IPS-15b (cell line): Measurements from ENCODE around the gene BANK1.

ENCODE experiments used
- H3K27me3 ChIP-seq: one replicate; pipeline ENCODE4 v1.6.1; 2013; ENCODE audit warnings: low read length; ENCODE audit not compliant: control insufficient read depth, insufficient read depth
- H3K36me3 ChIP-seq: one replicate; pipeline ENCODE4 v1.6.1; 2013; ENCODE audit warnings: low read length; ENCODE audit not compliant: control insufficient read depth, insufficient read depth
- H3K4me1 ChIP-seq: one replicate; pipeline ENCODE4 v1.6.1; 2013; ENCODE audit warnings: mild to moderate bottlenecking, low read length; ENCODE audit not compliant: control insufficient read depth, insufficient read depth
- H3K4me3 ChIP-seq: one replicate; pipeline ENCODE4 v1.5.1; 2013; ENCODE audit warnings: low read depth, low read length
- H3K9ac ChIP-seq: one replicate; pipeline ENCODE4 v1.6.1; 2013; ENCODE audit warnings: low read depth, mild to moderate bottlenecking, low read length
- H3K9me3 ChIP-seq: one replicate; pipeline ENCODE4 v1.6.1; 2013; ENCODE audit warnings: mild to moderate bottlenecking, low read length; ENCODE audit not compliant: control insufficient read depth, insufficient read depth

BANK1 gene

GRCh38 chr4:101785486-101785885 is 5.0 kb upstream of the BANK1 start:
- Histone ChIP-seq H3K4me3 (no peak overlapping the region), H3K4me1 (no peaks in the 10 kb centered on the region), H3K9me3 (no peaks in the 10 kb centered on the region), H3K9ac (no peak overlapping the region), H3K36me3 (no peaks in the 10 kb centered on the region), H3K27me3 (no peaks in the 10 kb centered on the region)

- no peaks in the 10 kb centered on the region for H3K9me3 ChIP-seq
- H3K27me3 ChIP-seq = peaks cover 3% of the 10 kb centered on the region
- H3K9ac ChIP-seq = no peak overlapping the region
- H3K4me3 ChIP-seq = no peak overlapping the region
- H3K36me3 ChIP-seq = no peaks in the 10 kb centered on the region
- H3K4me1 ChIP-seq = no peaks in the 10 kb centered on the region
Observed at GRCh38 chr4:101787701-101788316, 2.7 kb upstream of the BANK1 start.

- peak overlapping the region; percentile 60 for H3K4me3 ChIP-seq
- H3K36me3 ChIP-seq = no peaks in the 10 kb centered on the region
- peaks cover 3% of the 10 kb centered on the region for H3K27me3 ChIP-seq
- no peaks in the 10 kb centered on the region for H3K9me3 ChIP-seq
- H3K4me1 ChIP-seq = no peaks in the 10 kb centered on the region
- H3K9ac ChIP-seq = peak overlapping the region; percentile 41
Observed at GRCh38 chr4:101791182-101791558, 640 bp downstream of the BANK1 start.

- H3K9ac ChIP-seq = no peak overlapping the region
- H3K4me3 ChIP-seq = no peak overlapping the region
- H3K4me1 ChIP-seq = no peaks in the 10 kb centered on the region
- H3K9me3 ChIP-seq = no peaks in the 10 kb centered on the region
- H3K36me3 ChIP-seq = no peaks in the 10 kb centered on the region
- peaks cover 3% of the 10 kb centered on the region for H3K27me3 ChIP-seq
Observed at GRCh38 chr4:101792056-101792590, 1.6 kb downstream of the BANK1 start.

GRCh38 chr4:101793397-101793796 is 2.9 kb downstream of the BANK1 start:
- H3K27me3 ChIP-seq = peaks cover 3% of the 10 kb centered on the region
- H3K36me3 ChIP-seq = no peaks in the 10 kb centered on the region
- H3K9ac ChIP-seq = no peak overlapping the region
- no peaks in the 10 kb centered on the region for H3K9me3 ChIP-seq
- no peak overlapping the region for H3K4me3 ChIP-seq
- no peaks in the 10 kb centered on the region for H3K4me1 ChIP-seq

GRCh38 chr4:101794806-101795205 is 4.3 kb downstream of the BANK1 start:
- Histone ChIP-seq H3K4me3 (no peak overlapping the region), H3K36me3 (no peaks in the 10 kb centered on the region), H3K27me3 (peaks cover 3% of the 10 kb centered on the region), H3K9me3 (no peaks in the 10 kb centered on the region), H3K4me1 (no peaks in the 10 kb centered on the region), H3K9ac (no peak overlapping the region)

GRCh38 chr4:101795704-101796103 is 5.2 kb downstream of the BANK1 start:
- Histone ChIP-seq H3K36me3 (no peaks in the 10 kb centered on the region), H3K9ac (no peak overlapping the region), H3K4me3 (no peak overlapping the region), H3K4me1 (no peaks in the 10 kb centered on the region), H3K27me3 (peaks cover 3% of the 10 kb centered on the region), H3K9me3 (no peaks in the 10 kb centered on the region)

GRCh38 chr4:101801958-101802357 is 11.4 kb downstream of the BANK1 start:
- H3K27me3 ChIP-seq = no peaks in the 10 kb centered on the region
- no peak overlapping the region for H3K9ac ChIP-seq
- no peak overlapping the region for H3K4me3 ChIP-seq
- H3K36me3 ChIP-seq = no peaks in the 10 kb centered on the region
- H3K4me1 ChIP-seq = no peaks in the 10 kb centered on the region
- H3K9me3 ChIP-seq = no peaks in the 10 kb centered on the region

GRCh38 chr4:101806914-101807313 is 16.4 kb downstream of the BANK1 start:
- Histone ChIP-seq H3K9ac (no peak overlapping the region), H3K36me3 (no peaks in the 10 kb centered on the region), H3K9me3 (no peaks in the 10 kb centered on the region), H3K27me3 (no peaks in the 10 kb centered on the region), H3K4me3 (no peak overlapping the region), H3K4me1 (no peaks in the 10 kb centered on the region)

- no peaks in the 10 kb centered on the region for H3K4me1 ChIP-seq
- H3K27me3 ChIP-seq = no peaks in the 10 kb centered on the region
- no peak overlapping the region for H3K9ac ChIP-seq
- no peaks in the 10 kb centered on the region for H3K9me3 ChIP-seq
- no peak overlapping the region for H3K4me3 ChIP-seq
- no peaks in the 10 kb centered on the region for H3K36me3 ChIP-seq
Observed at GRCh38 chr4:101807351-101807750, 16.8 kb downstream of the BANK1 start.

GRCh38 chr4:101813604-101814003 is 23.1 kb downstream of the BANK1 start:
- no peaks in the 10 kb centered on the region for H3K4me1 ChIP-seq
- no peak overlapping the region for H3K9ac ChIP-seq
- H3K4me3 ChIP-seq = no peak overlapping the region
- no peaks in the 10 kb centered on the region for H3K9me3 ChIP-seq
- no peaks in the 10 kb centered on the region for H3K27me3 ChIP-seq
- no peaks in the 10 kb centered on the region for H3K36me3 ChIP-seq

- no peaks in the 10 kb centered on the region for H3K36me3 ChIP-seq
- H3K9ac ChIP-seq = no peak overlapping the region
- no peaks in the 10 kb centered on the region for H3K4me1 ChIP-seq
- H3K9me3 ChIP-seq = no peaks in the 10 kb centered on the region
- no peak overlapping the region for H3K4me3 ChIP-seq
- H3K27me3 ChIP-seq = no peaks in the 10 kb centered on the region
Observed at GRCh38 chr4:101818362-101818761, 27.8 kb downstream of the BANK1 start.
